GM12801 (cell line): Measurements from ENCODE around the gene NEGR1.

Source experiments
- CTCF ChIP-seq: IDR thresholded peaks from one replicate; pipeline ENCODE4 v1.5.1; 2011; ENCODE audit warnings: control low read depth; ENCODE audit not compliant: insufficient read length; ENCODE audit errors: extremely low read depth

The NEGR1 gene

GRCh38 chr1:71987181-71987580 is 295.2 kb downstream of the NEGR1 start:
- no peak for TF ChIP-seq CTCF

- TF ChIP-seq CTCF = no peak
Measured at GRCh38 chr1:71986160-71986559, 296.2 kb downstream of the NEGR1 start.

DNA sequence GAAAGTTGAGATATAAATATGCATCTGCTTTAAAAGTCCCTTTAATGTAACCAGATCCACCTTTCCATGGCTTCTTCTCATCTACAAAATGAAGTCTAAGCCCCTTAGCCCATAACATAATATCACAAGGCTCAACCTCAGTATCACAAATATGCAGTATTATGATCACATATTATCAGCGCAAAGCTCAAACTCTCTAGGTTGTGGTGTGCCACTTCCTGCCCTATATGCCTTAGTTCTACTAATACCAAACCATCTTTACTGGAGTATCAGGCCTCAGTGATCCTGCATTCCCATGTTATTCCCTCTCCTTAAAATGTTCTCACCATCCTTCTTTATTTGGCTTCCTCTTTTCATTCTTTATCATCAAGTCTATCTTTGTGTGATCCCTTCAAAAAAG is 301.8 kb downstream of the NEGR1 start:
- TF ChIP-seq CTCF = no peak

DNA sequence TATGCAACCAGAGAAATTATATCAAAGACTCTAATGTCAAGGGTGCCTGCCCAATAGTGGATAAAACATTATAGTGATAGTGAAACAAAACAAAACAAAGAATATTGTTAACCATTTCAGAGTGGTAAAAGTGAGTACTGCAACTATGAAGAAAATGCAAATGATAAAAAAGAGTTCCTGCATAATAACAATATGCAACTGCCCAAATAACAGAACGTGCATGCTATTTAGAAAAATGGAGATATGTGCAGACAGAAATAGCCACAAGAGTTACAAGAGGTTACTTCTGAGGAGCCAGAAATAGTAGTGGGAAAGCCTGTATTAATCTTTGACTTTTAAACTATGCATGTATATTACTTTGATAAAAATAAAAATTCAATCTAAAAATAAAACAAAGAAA is 302.5 kb downstream of the NEGR1 start:
- no peak for TF ChIP-seq CTCF

DNA sequence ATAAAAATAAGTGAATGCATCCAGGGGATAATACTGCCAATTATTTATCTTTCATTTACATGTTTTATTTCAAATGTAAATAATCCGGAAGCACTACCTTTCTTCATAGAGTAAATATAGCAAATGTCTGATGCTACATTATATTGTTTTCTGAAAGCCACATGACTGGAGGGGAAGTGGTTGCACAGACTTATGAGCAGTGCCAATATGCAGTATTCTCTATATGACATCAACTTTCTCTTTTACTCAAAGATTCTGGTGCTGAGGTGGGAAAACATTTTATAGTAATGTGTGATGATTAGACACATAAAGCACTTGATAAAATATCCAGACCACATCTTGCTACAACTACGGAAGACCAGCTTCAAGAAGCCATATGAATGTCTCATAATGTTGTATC is 314.7 kb downstream of the NEGR1 start:
- no peak for TF ChIP-seq CTCF

- no peak for TF ChIP-seq CTCF
Measured at GRCh38 chr1:71964188-71964587, 318.2 kb downstream of the NEGR1 start.

- TF ChIP-seq CTCF = no peak
Measured at GRCh38 chr1:71956613-71957285, 325.6 kb downstream of the NEGR1 start.
